Measurements from ENCODE around the gene DOC2A. TPM values are rescaled to one million over a fixed set of nuclear protein-coding genes. Genes with fewer than 3 reads are reported as not detected.

Gene DOC2A
- total and polyA plus RNA-seq, 12 donors: 0.27 to 2.7 (median 0.55) TPM; not detected in 6

- H3K4me1 ChIP-seq: peaks cover 3 to 23% (median 11%) of the 10 kb centered on the region in 9 donors
- no peaks in the 10 kb centered on the region for H3K9me3 ChIP-seq
- peaks cover 0 to 66% (median 4%) of the 10 kb centered on the region in 9 donors for H3K36me3 ChIP-seq
- WGBS, 2 donors: 79 to 85% methylated on average over 32 to 33 of the region's 33 CpGs
- ATAC-seq (no peak), DNase-seq (no peak)
- no peak overlapping the region for H3K4me3 ChIP-seq
- no peak for TF ChIP-seq CTCF (IDR thresholded peaks at IDR 0.05)
- intact Hi-C loops (cut with DNase I): loop anchor here in 5 of 10 donors (5.0 to 10.0 kb wide), 4 partner anchors 76 to 296 kb away; partner anchors contain the start of genes CDIPT (in 3 of the 5) and KCTD13 (in 3 of the 5)
- no peaks in the 10 kb centered on the region for H3K27me3 ChIP-seq
- no peak overlapping the region for H3K27ac ChIP-seq
Observed at GRCh38 chr16:30000735-30001631, 9.8 kb downstream of the DOC2A start.

- WGBS, 2 donors: 90 to 93% methylated on average over 6 of the region's 6 CpGs
- Histone ChIP-seq H3K27ac (no peak overlapping the region), H3K4me1 (peaks cover 6 to 24% (median 17%) of the 10 kb centered on the region in 9 donors), H3K4me3 (no peak overlapping the region), H3K36me3 (peaks cover 0 to 64% (median 4%) of the 10 kb centered on the region in 9 donors), H3K9me3 (no peaks in the 10 kb centered on the region), H3K27me3 (no peaks in the 10 kb centered on the region)
- no peak for TF ChIP-seq CTCF (IDR thresholded peaks at IDR 0.05)
- intact Hi-C loops (cut with DNase I): loop anchor here in 8 of 10 donors (5.0 to 10.0 kb wide), 6 partner anchors 37 to 295 kb away; partner anchors contain the start of genes CDIPT (in 4 of the 8), KCTD13 (in 4 of the 8), TMEM219 (in 3 of the 8) and PAGR1 (in 1 of the 8)
- no peak for ATAC-seq
- DNase-seq: no peak
Observed at GRCh38 chr16:29999605-30000004, 11.2 kb downstream of the DOC2A start.

- no peak for DNase-seq
- intact Hi-C loops (cut with DNase I): loop anchor here in 4 of 10 donors (5.0 to 10.0 kb wide), 4 partner anchors 35 to 182 kb away; partner anchors contain the start of genes TMEM219 (in 3 of the 4), CDIPT (in 1 of the 4), KCTD13 (in 1 of the 4) and PAGR1 (in 1 of the 4)
- no peak for ATAC-seq
- peaks cover 7 to 40% (median 28%) of the 10 kb centered on the region in 9 donors for H3K4me1 ChIP-seq
- peaks cover 0 to 63% (median 10%) of the 10 kb centered on the region in 9 donors for H3K36me3 ChIP-seq
- WGBS, 2 donors: 24% methylated on average over 9 of the region's 9 CpGs
- peak overlapping the region in 8 of 10 donors; percentile 92 to 99 (median 97) for H3K27ac ChIP-seq
- no peaks in the 10 kb centered on the region for H3K9me3 ChIP-seq
- no peaks in the 10 kb centered on the region for H3K27me3 ChIP-seq
- TF ChIP-seq CTCF (IDR thresholded peaks at IDR 0.05): no peak
- H3K4me3 ChIP-seq: peak overlapping the region; percentile 30 to 97 (median 82)
Observed at GRCh38 chr16:29996766-29997250, 14.0 kb downstream of the DOC2A start.

Data from heart right ventricle (tissue), 16 donors.